HepG2 (cell line): ENCODE results near the gene TMEM95. TPM values are rescaled to one million over a fixed set of nuclear protein-coding genes. Genes with fewer than 3 reads are reported as not detected.
A peak's percentile ranks its signal among the peaks of the same experiment; 100 is the strongest.

Experiments used
- ATF7 ChIP-seq, 2 experiments: fragments of 450-650 bp in 1 of 2; sonication (generic) in 1 of 2; formaldehyde crosslinking in 1 of 2; IDR thresholded peaks; 2 replicates each; pipeline versions ENCODE4 v1.4.0 to v1.6.1; 2016 to 2020; ENCODE audit warnings: antibody characterized with exemption in 1 of 2, mild to moderate bottlenecking in 1 of 2, missing genetic modification reagents in 1 of 2
- CBX5 ChIP-seq: sonication (generic); formaldehyde crosslinking; IDR thresholded peaks from 2 replicates; pipeline ENCODE4 v1.4.0; 2020; ENCODE audit warnings: missing genetic modification reagents, borderline replicate concordance
- CREBL2 ChIP-seq: sonication (generic); formaldehyde crosslinking; IDR thresholded peaks from 2 replicates; pipeline ENCODE4 v1.8.1; 2023; ENCODE audit warnings: missing genetic modification reagents, mild to moderate bottlenecking, borderline replicate concordance
- KDM5B ChIP-seq: sonication (generic); formaldehyde crosslinking; IDR thresholded peaks from 2 replicates; pipeline ENCODE4 v1.4.0; 2020; ENCODE audit warnings: missing genetic modification reagents, mild to moderate bottlenecking, borderline replicate concordance
- MXI1 ChIP-seq: IDR thresholded peaks from 3 replicates; pipeline ENCODE4 v1.6.1; 2012; ENCODE audit warnings: low read depth, low read length, inconsistent platforms, borderline replicate concordance
- NONO ChIP-seq, 2 experiments: fragments of 450-650 bp in 1 of 2; sonication (generic) in 1 of 2; formaldehyde crosslinking in 1 of 2; IDR thresholded peaks in 1 of 2; conservative IDR thresholded peaks in 1 of 2; 2 replicates each; pipeline versions ENCODE4 v1.6.1 to v1.8.0; 2017 to 2022; ENCODE audit warnings: mild to moderate bottlenecking in 1 of 2, missing genetic modification reagents in 1 of 2, moderate library complexity in 1 of 2
- NRL ChIP-seq: sonication (generic); formaldehyde crosslinking; IDR thresholded peaks from 2 replicates; pipeline ENCODE4 v1.5.0; 2020; ENCODE audit warnings: missing genetic modification reagents, mild to moderate bottlenecking, moderate library complexity, borderline replicate concordance
- POLR2AphosphoS5 ChIP-seq: IDR thresholded peaks from 2 replicates; pipeline ENCODE4 v1.6.1; 2012; ENCODE audit warnings: low read depth, low read length
- RFXAP ChIP-seq: sonication (generic); formaldehyde crosslinking; IDR thresholded peaks from 2 replicates; pipeline ENCODE4 v1.4.0; 2020; ENCODE audit warnings: missing genetic modification reagents, borderline replicate concordance
- SNAPC2 ChIP-seq: sonication (generic); formaldehyde crosslinking; IDR thresholded peaks from 2 replicates; pipeline ENCODE4 v1.8.1; 2022; ENCODE audit warnings: mild to moderate bottlenecking, missing genetic modification reagents
- SP5 ChIP-seq: IDR thresholded peaks from 2 replicates; pipeline ENCODE4 v1.6.1; 2016; ENCODE audit warnings: low read depth, borderline replicate concordance
- WIZ ChIP-seq: sonication (generic); formaldehyde crosslinking; IDR thresholded peaks from 2 replicates; pipeline ENCODE4 v1.5.1; 2020; ENCODE audit warnings: mild to moderate bottlenecking, missing genetic modification reagents
- ZBTB1 ChIP-seq: sonication (generic); formaldehyde crosslinking; IDR thresholded peaks from 2 replicates; pipeline ENCODE4 v1.4.0; 2020; ENCODE audit warnings: missing genetic modification reagents, borderline replicate concordance
- ZBTB38 ChIP-seq: sonication (generic); formaldehyde crosslinking; IDR thresholded peaks from 2 replicates; pipeline ENCODE4 v1.5.1; 2020; ENCODE audit warnings: mild to moderate bottlenecking, missing genetic modification reagents
- ZFY ChIP-seq: sonication (generic); formaldehyde crosslinking; IDR thresholded peaks from 2 replicates; pipeline ENCODE4 v1.4.0; 2020; ENCODE audit warnings: missing genetic modification reagents
- ZNF225 ChIP-seq: sonication (generic); formaldehyde crosslinking; IDR thresholded peaks from 2 replicates; pipeline ENCODE4 v1.4.0; 2020; ENCODE audit warnings: mild to moderate bottlenecking, missing genetic modification reagents
- ZNF589 ChIP-seq: sonication (generic); formaldehyde crosslinking; conservative IDR thresholded peaks from 2 replicates; pipeline ENCODE4 v1.8.0; 2022; ENCODE audit warnings: mild to moderate bottlenecking, moderate library complexity, missing genetic modification reagents
- ZNF724P ChIP-seq: sonication (generic); formaldehyde crosslinking; IDR thresholded peaks from 2 replicates; pipeline ENCODE4 v1.8.0; 2022; ENCODE audit warnings: missing genetic modification reagents, borderline replicate concordance
- polyA plus RNA-seq, 8 experiments: library from polyadenylated mRNA; depleted of rRNA in 3 of 8; stranded (reverse) in 7 of 8; unstranded in 1 of 8; fragments of >200 nt; fragmentation: Illumina TruSeq in 4 of 8; extraction: Trizol in 4 of 8; gene quantifications; 2 replicates each; pipeline versions ENCODE4 v1.2.1 to v1.2.3, GENCODE V29; 2011 to 2016; ENCODE audit warnings: low read depth in 4 of 8, missing spikeins in 1 of 8, mixed read lengths in 1 of 8; ENCODE audit not compliant: insufficient read depth in 1 of 8
- total RNA-seq, 5 experiments: library from RNA; depleted of rRNA; stranded (reverse); fragments of >200 nt; fragmentation: Illumina TruSeq; extraction: Trizol; gene quantifications; 2 replicates each; pipeline ENCODE4 v1.2.3, GENCODE V29; 2016; ENCODE audit warnings: low read depth in 1 of 5
- TF ChIP-seq, protein P1 (sequence below): sonication (generic); formaldehyde crosslinking; conservative IDR thresholded peaks from 2 replicates; pipeline ENCODE4 v1.4.0; 2020; ENCODE audit warnings: missing genetic modification reagents
- TF ChIP-seq, protein P2 (sequence below): sonication (generic); formaldehyde crosslinking; IDR thresholded peaks from 2 replicates; pipeline ENCODE4 v1.5.0; 2020; ENCODE audit warnings: mild to moderate bottlenecking, missing genetic modification reagents
- TF ChIP-seq, protein P3 (sequence below): IDR thresholded peaks from 2 replicates; pipeline ENCODE4 v1.6.1; 2016; ENCODE audit warnings: mild to moderate bottlenecking

The TMEM95 gene
- total and polyA plus RNA-seq, 2 of the 13 experiments (the other 11 are each of a cell fraction or from before 2014, with no cell fraction given) = not detected

DNA sequence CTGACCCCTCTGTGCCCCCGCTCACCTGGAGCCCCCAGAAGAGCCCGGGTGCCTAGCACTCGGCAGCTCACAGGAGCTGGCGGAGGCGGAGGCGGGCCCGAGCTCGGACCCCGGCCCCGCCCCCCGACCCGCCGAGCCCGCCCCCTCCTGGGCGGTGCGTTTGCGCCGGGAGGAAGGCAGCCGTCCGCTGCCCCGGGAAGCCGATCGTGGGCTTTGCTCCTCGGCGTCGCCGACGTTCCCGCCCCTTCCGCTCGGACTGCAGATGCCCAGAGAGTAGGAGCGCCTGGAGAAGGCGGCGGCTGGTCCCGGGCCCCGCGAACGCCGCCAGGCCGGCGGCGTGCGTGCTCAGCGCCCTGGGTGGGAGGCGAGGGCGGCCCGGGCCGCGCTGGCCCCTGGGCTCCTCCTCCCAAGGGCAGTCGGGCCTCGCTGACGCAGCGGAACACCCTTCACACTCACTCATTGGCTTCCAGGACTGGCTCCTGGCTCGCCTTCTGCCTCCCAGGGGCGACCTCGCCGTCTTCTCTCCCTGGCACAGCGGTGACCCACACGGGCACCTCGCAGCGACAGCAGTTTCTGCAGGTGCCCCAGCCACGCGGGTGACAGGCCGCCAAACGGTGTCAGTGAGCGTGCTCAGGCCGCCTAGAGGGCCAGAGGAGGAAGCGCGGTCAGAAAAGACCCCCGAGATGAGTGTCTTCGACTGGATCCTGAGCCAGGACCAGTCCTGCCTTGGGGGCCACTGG, 39.7 kb downstream of the TMEM95 start, which contains the start of gene PLSCR3 (continued):
- TF ChIP-seq CBX5 (CRISPR knock-in tag) (0 out of 2 replicates have a peak, but pooled peaks have one; percentile 61), ZFY (CRISPR knock-in tag) (peak; percentile 90), NRL (CRISPR knock-in tag) (peak; percentile 59; the same call in 1 of the 2 replicates), SNAPC2 (CRISPR knock-in tag) (peak; percentile 56), ZNF724P (0 out of 2 replicates have a peak, but pooled peaks have one; percentile 70), ZNF225 (0 out of 2 replicates have a peak, but pooled peaks have one; percentile 51), ZNF589 (CRISPR knock-in tag) (peak; percentile 37; the same call in 1 of the 2 replicates), RFXAP (CRISPR knock-in tag) (no peak), NONO (IDR thresholded peaks at IDR 0.05) (no peak), NONO (CRISPR knock-in tag; conservative IDR thresholded peaks at IDR 0.05) (peak; percentile 78), KDM5B (peak; percentile 48; the same call in 1 of the 2 replicates), MXI1 (peak; percentile 54; the same call in 1 of the 3 replicates), ATF7 (IDR thresholded peaks at IDR 0.05) (no peak), ATF7 (CRISPR knock-in tag; IDR thresholded peaks at IDR 0.05) (no peak), ZBTB38 (CRISPR knock-in tag) (peak; percentile 66), ZBTB1 (CRISPR knock-in tag) (no peak), SP5 (peak; percentile 76), POLR2AphosphoS5 (peak; percentile 87), WIZ (CRISPR knock-in tag) (0 out of 2 replicates have a peak, but pooled peaks have one; percentile 20), CREBL2 (CRISPR knock-in tag) (peak; percentile 79; the same call in 1 of the 2 replicates)
- TF ChIP-seq, protein P1, sequence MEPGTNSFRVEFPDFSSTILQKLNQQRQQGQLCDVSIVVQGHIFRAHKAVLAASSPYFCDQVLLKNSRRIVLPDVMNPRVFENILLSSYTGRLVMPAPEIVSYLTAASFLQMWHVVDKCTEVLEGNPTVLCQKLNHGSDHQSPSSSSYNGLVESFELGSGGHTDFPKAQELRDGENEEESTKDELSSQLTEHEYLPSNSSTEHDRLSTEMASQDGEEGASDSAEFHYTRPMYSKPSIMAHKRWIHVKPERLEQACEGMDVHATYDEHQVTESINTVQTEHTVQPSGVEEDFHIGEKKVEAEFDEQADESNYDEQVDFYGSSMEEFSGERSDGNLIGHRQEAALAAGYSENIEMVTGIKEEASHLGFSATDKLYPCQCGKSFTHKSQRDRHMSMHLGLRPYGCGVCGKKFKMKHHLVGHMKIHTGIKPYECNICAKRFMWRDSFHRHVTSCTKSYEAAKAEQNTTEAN = 0 out of 2 replicates have a peak, but pooled peaks have one; percentile 25
- TF ChIP-seq, protein P2, sequence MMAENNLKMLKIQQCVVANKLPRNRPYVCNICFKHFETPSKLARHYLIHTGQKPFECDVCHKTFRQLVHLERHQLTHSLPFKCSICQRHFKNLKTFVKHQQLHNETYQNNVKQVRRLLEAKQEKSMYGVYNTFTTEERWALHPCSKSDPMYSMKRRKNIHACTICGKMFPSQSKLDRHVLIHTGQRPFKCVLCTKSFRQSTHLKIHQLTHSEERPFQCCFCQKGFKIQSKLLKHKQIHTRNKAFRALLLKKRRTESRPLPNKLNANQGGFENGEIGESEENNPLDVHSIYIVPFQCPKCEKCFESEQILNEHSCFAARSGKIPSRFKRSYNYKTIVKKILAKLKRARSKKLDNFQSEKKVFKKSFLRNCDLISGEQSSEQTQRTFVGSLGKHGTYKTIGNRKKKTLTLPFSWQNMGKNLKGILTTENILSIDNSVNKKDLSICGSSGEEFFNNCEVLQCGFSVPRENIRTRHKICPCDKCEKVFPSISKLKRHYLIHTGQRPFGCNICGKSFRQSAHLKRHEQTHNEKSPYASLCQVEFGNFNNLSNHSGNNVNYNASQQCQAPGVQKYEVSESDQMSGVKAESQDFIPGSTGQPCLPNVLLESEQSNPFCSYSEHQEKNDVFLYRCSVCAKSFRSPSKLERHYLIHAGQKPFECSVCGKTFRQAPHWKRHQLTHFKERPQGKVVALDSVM = peak; percentile 40; the same call in 1 of the 2 replicates
- TF ChIP-seq, protein P3, sequence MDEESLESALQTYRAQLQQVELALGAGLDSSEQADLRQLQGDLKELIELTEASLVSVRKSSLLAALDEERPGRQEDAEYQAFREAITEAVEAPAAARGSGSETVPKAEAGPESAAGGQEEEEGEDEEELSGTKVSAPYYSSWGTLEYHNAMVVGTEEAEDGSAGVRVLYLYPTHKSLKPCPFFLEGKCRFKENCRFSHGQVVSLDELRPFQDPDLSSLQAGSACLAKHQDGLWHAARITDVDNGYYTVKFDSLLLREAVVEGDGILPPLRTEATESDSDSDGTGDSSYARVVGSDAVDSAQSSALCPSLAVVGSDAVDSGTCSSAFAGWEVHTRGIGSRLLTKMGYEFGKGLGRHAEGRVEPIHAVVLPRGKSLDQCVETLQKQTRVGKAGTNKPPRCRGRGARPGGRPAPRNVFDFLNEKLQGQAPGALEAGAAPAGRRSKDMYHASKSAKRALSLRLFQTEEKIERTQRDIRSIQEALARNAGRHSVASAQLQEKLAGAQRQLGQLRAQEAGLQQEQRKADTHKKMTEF (CRISPR knock-in tag) = peak; percentile 62; the same call in 1 of the 2 replicates
